AG10803 (cell line): ENCODE results near the gene ANXA4.
A peak's percentile ranks its signal among the peaks of the same experiment; 100 is the strongest.
"Not testable (repeated sequence)": the region's sequence is repeated elsewhere in the genome, so short reads cannot be mapped to it uniquely, and the experiment has no call there.

Source experiments
- DNase-seq: peaks from one replicate; pipeline ENCODE4 v3.0.0; 2010; ENCODE audit warnings: low read depth
- H3K4me3 ChIP-seq: 2 replicates; pipeline ENCODE4 v1.5.1; 2011; ENCODE audit warnings: mild to moderate bottlenecking, low read length, control low read depth
- TF ChIP-seq, protein P1 (sequence below): conservative IDR thresholded peaks from 2 replicates; pipeline ENCODE4 v1.5.1; 2011; ENCODE audit warnings: mild to moderate bottlenecking, low read length, control low read depth, inconsistent platforms

ANXA4 gene

DNA sequence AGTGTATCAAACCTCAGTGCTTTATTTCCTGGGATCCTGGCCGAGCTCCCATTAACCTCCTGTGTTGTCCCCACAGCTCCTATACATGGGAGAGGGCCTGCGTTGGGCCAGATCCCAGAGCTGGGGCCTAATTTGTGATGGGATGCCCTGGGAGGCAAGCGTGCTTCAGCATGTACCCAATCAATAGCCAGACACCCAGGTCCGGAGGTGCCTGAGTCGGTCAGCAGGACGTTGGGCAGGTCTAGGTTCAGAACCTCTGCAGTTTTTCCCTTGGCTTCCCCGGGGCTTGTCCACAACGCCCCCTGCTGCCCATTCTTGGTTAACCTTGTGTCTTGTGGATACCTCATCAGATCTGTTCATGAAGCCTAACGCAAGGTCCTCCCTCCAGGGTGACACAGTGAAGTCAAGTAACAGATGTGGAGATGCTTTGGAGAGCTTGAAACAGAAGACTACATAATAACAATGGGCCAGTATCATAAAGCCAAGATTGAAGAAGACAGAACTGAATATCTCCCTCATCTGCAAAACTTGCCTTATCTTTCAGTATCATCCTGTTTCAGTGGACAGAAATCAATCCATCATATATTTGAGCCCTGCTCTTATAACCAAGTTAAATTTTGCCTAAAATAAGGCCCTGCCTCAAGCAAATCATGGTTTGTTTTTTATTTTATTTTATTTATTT, 27.3 kb upstream of the ANXA4 start:
- H3K4me3 ChIP-seq = not testable (repeated sequence)
- DNase-seq = peak; percentile 80
- TF ChIP-seq, protein P1, sequence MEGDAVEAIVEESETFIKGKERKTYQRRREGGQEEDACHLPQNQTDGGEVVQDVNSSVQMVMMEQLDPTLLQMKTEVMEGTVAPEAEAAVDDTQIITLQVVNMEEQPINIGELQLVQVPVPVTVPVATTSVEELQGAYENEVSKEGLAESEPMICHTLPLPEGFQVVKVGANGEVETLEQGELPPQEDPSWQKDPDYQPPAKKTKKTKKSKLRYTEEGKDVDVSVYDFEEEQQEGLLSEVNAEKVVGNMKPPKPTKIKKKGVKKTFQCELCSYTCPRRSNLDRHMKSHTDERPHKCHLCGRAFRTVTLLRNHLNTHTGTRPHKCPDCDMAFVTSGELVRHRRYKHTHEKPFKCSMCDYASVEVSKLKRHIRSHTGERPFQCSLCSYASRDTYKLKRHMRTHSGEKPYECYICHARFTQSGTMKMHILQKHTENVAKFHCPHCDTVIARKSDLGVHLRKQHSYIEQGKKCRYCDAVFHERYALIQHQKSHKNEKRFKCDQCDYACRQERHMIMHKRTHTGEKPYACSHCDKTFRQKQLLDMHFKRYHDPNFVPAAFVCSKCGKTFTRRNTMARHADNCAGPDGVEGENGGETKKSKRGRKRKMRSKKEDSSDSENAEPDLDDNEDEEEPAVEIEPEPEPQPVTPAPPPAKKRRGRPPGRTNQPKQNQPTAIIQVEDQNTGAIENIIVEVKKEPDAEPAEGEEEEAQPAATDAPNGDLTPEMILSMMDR = peak; percentile 81

DNA sequence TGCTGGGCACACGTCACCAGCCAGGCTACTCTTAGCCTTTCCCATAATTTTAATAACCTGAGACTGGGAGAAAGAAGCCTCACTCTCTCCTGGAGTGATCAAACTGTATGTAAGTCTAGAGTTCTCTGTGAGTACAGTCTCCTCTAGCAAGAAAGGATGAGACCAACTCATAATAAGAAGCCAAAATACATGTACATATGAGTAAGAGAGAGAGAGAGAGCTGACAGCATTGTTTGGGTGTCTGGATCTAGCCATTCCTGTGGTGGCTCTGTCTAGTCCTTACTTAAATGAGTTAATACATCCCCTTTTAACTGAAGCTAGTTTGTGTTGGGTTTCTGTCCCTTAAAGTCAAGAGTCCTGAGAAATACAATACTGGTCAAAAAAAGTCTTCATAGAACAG, 26.0 kb upstream of the ANXA4 start:
- no peak overlapping the region for H3K4me3 ChIP-seq
- peak; percentile 74 for DNase-seq
- TF ChIP-seq, protein P1 = no peak

DNA sequence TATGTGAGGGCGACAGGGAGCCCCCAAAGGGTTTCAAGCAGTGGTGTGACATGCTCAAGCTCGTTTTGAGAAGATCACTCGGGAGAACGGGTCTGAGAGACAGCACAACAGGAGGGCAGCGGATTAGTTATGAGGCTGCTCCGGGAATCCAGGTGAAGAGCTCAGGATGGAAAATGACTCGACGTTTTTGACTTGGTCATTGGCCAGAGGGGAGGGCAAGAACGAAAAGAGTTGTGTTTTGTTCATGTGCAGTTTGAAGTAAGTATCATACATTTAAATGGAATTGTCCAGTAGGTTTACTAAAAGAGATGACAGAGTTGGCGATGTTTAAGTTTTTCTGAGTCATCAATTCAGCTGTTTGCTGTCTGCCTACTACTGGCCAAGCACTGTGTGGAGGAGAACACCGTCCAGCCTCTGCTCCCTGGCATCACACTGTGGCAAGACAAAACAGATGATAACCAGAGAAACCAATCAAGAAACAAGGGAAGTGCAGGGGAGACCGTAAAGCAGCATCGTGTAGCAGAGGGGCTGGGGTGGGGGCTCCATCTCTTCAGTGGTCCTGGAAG, 25.3 kb upstream of the ANXA4 start:
- TF ChIP-seq, protein P1 = peak; percentile 14; the same call in 1 of the 2 replicates
- peak; percentile 46 for DNase-seq
- H3K4me3 ChIP-seq = no peak overlapping the region

DNA sequence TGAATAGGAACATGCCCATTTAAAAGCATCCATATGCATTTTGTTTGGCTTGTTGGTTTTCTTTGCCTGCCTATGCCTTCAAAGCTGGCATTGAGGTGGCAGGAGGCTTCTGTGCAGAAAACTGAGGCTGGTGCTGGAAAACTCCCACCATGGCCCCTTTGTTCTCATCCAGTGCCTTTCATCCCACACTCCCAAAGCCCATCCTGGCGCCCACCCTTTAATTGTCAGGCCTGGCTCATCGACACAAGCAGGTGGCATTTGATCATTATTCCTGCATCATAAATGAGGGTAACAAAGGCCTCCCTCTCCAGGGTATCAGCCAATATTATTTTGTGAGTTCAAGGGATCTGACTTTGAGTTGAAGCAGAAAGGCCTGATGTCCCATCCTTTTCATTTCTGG, 24.7 kb upstream of the ANXA4 start:
- TF ChIP-seq, protein P1 = no peak
- no peak overlapping the region for H3K4me3 ChIP-seq
- no peak for DNase-seq

DNA sequence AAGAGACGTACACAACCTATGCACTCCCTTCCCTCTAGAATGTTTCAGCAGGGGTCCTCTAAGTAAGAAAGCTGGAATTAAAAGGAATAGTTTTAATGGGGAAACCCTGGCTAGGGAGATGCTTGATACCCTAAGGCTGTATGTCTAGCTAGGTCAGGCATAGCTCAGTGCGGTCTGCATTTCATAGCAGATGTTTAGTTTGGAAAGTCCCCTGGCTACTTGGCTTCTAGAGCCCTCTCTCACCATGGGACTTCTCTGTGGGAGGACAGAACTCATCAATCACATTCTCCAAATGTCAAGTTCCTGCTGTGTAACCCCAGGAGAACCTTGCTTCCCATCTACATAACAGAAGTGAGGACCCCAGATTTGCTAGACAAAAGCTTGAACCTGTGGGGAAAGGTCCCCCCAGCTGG, 24.1 kb upstream of the ANXA4 start:
- no peak overlapping the region for H3K4me3 ChIP-seq
- TF ChIP-seq, protein P1 = no peak
- DNase-seq = no peak

DNA sequence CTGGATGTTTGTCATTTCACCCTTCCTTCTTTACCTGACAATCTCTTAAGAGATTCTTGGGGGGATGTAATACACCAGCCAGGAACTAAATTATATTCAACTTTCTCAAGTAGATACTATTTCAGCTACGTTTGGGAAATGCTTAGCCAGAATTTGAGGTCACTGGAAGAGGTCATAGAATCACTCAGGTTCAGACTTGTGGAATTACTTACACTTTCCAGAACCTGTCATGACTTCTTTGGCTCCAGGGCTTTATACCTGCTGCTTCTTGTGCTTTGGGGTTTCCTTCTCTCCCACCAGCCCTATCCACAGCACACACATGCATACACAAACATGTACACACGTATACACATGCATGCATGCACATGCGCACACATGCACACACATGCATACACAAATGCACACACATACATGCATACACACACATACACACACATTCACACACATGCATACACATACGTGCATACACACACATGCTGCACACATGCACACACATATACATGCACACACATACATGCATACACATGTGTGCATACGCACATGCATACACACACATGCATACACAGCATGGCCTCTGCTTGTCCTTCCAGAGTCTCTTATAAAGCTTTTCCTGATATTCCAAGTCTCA, 23.5 kb upstream of the ANXA4 start:
- DNase-seq = no peak
- TF ChIP-seq, protein P1 = no peak
- H3K4me3 ChIP-seq = no peak overlapping the region

DNA sequence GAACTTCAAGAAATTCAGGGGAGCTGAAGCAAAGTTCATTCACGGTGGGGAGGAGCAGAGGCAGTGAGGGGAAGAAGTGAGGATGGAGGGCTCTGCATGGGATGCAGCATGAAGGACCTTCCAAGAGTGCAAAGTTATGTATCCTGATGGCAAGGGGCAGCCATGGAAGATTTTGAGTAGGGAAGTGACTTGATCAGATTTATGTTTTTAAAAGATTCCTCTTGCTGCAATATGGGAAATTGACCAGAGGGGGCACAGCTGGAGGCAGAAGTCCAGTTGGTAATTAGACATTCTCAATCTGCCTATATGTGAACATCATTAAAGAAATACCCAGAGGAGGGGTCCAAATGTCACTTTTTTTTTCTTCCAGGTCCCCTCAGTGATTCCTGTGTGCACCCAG, 21.5 kb upstream of the ANXA4 start:
- DNase-seq = no peak
- TF ChIP-seq, protein P1 = peak; percentile 51
- H3K4me3 ChIP-seq = no peak overlapping the region
